A673 (cell line): ENCODE measurements around the gene PDE4B.

Source experiments
- EZH2 ChIP-seq: fragments of 200-600 bp; sonication (generic); IDR thresholded peaks from 2 replicates; pipeline ENCODE4 v1.6.1; 2017; ENCODE audit warnings: borderline replicate concordance, low read depth, mild to moderate bottlenecking, mixed read lengths, antibody characterized with exemption, low read length; ENCODE audit not compliant: poor library complexity, severe bottlenecking
- TF ChIP-seq, protein P1 (sequence below): fragments of 300-800, 200-600 bp; sonication (generic); conservative IDR thresholded peaks from 2 replicates; pipeline ENCODE4 v1.5.1; 2017; ENCODE audit warnings: low read depth, mild to moderate bottlenecking, antibody characterized with exemption, low read length, moderate library complexity, mixed read lengths

DNA sequence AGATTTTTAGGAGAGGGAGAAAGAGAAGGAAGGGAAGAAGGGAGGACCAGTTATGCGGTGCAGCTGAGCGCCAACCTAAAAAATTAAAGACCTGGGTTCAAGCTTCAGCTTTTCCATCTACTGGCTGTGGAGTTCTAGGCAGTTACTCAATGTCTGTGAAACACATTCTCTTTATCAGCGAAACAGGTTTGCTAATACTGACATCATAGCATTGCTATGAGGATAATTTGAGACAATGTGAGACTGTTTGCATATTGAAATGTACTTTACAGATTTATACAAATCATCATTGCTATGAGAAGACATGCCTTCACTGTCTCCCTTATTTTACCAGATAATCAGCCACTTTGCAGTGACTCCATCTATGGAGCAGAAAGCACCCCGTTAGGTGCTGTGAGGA is 518.4 kb downstream of the PDE4B start:
- TF ChIP-seq, protein P1, sequence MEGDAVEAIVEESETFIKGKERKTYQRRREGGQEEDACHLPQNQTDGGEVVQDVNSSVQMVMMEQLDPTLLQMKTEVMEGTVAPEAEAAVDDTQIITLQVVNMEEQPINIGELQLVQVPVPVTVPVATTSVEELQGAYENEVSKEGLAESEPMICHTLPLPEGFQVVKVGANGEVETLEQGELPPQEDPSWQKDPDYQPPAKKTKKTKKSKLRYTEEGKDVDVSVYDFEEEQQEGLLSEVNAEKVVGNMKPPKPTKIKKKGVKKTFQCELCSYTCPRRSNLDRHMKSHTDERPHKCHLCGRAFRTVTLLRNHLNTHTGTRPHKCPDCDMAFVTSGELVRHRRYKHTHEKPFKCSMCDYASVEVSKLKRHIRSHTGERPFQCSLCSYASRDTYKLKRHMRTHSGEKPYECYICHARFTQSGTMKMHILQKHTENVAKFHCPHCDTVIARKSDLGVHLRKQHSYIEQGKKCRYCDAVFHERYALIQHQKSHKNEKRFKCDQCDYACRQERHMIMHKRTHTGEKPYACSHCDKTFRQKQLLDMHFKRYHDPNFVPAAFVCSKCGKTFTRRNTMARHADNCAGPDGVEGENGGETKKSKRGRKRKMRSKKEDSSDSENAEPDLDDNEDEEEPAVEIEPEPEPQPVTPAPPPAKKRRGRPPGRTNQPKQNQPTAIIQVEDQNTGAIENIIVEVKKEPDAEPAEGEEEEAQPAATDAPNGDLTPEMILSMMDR: no peak
- TF ChIP-seq EZH2: no peak
